IPS-NIHi11 (cell line): Measurements from ENCODE around the gene ZNF621.

ENCODE experiments used
- DNase-seq: peaks from one replicate; pipeline ENCODE4 v3.0.0; 2012; ENCODE audit warnings: mixed read lengths, low spot score

The ZNF621 gene

DNA sequence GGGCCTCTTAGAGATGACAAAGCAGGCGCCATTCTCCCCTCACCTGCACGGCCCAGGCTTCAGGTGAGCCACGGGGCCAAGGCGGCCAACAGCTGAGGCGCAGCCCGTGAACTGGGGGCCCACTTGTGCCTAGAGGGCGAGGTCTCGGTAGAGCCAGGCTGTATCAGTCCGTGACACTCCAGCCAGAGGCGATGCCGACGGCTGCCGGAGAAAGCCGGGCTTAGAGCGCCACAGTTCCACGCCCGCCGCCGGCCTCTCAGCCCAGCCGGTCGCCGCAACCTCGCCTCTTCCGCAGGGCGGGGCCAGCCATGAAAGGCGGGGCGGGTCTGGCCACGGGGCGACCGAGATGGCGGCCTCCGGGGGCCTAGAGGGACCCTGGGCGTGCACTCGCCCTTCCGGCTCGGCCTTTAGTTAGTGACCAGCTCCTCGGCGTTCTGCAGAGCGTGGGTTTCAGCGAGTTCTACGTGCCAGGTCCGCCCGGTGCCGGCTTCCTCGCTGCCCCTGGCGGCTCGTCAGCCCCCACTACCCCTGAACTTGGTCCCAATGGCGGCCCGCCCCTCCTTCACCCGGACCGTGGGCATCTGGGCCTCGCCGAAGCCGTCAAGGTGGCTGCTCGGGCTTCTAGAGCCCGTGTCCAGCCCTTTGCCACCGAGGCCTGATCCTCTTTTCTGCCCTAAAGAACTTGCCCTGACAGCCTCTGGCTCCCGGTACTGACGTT, at the start of gene ZNF621:
TSS of gene ZNF621 (plus strand) at position 393 of the 718 bp plus-strand sequence. CDS start 881 bp downstream, outside the sequence.
- peak; percentile 98 for DNase-seq

DNA sequence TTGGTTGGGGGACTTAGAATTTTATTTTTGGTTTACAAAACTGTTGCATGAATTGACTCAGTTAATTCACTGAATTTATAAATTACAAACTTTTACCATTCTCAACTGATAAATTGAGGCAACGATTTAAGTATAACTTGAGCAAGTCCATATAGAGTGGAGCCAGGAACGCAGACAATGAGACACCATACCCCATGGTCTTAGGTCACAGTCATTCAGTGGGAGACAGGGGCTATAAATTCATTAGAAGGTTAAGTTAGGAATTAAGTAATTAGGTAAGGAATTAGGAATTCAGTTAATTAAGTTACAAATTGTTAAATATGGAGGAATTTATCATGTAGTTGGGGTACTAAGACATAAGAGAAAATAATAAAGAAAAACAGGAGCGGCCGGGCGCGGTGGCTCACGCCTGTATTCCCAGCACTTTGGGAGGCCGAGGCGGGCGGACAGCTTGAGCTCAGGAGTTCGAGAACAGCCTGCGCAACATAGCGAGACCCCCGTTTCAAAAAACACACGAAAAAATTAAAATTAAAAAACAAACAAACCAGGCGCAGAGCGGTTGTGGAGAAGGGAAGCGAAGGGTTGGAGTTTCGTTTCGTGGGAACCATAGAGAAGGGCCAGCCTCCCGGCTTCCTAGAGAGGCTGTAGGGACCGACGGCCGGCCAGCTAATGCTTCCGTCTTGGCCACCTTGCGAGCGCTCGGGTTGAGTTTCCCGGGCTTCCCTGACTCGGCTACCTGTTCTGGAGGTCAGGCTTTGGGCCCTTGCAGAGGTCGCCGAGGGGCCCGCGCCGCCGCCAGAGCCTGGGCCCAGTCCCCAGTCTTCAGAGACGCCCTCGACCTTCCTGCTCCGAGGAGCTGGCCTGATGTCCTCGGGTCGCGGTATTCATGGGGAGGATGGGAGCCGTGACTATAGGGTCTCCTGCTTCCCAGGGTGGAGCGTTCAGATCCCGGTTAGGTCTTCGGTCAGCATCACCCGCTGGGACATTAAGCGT, 48.0 kb upstream of the ZNF621 start, which contains the start of gene ZNF619:
TSS of gene ZNF619 (plus strand) at position 645 of the 993 bp plus-strand sequence. CDS start 858 bp downstream, outside the sequence.
- peak; percentile 63 for DNase-seq

DNA sequence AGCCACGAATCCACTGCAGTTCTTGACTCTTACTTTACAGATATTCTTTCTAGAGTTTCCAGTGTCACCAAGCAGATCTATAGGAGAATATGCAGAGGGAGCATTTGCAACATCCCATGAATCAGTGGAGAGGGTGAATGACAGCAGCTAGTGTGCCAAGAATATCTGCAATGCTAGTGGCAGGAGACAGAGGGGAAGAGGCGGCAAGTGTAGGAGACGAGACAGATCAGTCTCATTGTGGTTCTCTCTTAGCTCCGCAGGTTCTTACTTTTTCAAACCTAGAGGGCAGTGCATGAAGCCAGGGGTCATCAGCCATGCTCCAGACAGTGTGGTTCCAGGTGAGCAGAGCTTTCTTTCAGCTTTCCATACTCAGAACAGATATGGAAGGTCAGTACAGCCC, 47.1 kb upstream of the ZNF621 start:
- no peak for DNase-seq

DNA sequence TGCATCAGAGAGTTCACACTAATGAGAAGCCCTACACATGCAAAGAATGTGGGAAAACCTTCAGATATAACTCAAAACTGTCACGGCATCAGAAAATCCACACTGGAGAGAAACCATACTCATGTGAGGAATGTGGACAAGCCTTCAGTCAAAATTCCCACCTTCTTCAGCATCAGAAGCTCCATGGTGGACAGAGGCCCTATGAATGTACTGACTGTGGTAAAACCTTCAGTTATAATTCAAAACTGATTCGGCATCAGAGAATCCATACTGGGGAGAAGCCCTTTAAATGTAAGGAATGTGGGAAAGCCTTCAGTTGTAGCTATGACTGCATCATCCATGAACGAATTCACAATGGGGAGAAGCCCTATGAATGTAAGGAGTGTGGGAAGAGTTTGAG, 37.6 kb upstream of the ZNF621 start:
- no peak for DNase-seq

DNA sequence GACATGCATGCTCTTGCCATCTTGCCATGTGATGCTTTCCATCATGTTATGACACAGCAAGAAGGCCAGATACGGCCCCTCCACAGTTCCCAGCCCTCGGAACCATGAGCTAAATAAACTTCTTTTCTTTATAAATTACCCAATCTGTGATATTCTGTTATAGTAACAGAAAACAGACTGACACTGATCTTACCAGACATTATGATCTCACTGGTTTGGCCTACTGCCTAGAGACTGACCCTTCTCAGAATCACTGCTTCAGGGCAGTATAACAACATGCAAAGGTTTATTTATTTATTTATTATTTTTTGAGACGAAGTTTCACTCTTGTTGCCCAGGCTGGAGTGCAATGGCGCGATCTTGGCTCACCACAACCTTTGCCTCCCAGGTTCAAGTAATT, 33.8 kb upstream of the ZNF621 start:
- DNase-seq = no peak

DNA sequence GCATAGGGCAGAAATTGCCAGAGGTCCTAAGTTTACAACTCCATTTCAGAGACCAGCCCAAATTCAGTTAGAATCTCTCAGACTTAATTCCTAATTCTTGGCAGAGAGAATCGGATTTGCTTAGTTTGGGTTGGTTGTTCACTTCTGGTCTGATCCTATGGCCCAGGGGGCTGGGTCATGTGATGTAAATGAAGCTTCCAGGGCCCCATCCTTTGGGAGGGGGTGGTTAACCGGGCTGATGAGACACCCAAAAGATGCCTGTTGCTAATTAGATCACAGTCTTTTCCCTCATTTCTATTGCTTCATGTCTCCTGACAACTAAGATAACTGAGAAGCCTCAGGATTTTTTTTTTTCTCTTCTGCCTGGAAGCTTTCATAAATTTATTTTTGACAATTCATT, 30.1 kb upstream of the ZNF621 start:
- no peak for DNase-seq

DNA sequence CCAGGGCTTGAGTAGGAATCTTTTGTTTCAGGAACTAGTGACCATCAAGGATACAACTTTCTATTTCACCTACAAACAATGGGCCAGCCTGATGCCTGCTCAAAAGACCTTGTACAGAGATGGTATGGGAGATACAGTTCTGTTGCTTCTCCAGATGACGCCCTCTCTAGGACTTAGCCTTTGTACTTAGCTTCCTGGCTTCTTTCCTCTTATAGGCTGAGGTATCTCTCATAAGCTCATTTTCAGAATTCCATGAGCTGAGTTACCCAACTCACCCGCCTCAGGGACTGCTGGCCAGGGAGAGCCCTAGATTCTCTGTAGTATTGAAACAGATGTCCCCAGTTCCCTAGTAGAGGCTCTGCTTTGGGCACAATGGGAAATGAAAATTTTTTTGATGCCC, 27.5 kb upstream of the ZNF621 start:
- no peak for DNase-seq

DNA sequence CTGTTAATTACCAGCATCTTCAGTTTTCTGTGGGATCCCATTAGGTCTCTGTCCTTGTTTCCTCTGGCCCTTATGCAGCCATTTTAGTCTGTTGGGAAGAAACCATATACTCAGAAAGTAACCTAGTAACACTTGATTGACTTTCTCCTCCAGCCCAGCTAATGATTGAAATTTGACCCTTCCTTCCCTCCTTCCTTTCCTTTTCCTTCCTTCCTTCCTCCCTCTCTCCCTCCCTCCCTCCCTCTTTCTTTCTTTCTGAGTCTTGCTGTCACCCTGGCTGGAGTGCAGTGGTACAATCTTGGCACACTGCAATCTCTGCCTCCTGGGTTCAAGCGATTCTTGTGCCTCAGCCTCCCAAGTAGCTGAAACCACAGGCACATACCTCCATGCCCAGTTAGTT, 24.8 kb upstream of the ZNF621 start:
- no peak for DNase-seq

DNA sequence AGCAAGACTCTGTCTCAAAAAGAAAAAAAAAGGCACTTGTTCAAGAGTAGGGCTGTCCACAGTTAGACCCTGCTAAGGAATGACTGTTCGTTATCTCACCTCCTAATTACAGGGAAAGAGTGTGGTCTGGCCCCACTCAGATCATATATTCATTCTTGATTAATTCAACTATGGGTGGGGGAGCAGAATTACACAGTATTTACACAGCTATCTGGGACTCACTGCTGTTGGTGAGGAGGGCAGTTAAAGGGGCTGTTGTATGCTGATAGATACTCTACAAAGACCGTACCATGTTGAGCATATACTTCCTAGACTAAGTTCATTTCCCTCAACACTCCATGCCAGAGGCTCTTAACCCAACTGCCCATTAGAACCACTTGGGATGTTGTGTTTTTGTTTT, 22.7 kb upstream of the ZNF621 start:
- no peak for DNase-seq

DNA sequence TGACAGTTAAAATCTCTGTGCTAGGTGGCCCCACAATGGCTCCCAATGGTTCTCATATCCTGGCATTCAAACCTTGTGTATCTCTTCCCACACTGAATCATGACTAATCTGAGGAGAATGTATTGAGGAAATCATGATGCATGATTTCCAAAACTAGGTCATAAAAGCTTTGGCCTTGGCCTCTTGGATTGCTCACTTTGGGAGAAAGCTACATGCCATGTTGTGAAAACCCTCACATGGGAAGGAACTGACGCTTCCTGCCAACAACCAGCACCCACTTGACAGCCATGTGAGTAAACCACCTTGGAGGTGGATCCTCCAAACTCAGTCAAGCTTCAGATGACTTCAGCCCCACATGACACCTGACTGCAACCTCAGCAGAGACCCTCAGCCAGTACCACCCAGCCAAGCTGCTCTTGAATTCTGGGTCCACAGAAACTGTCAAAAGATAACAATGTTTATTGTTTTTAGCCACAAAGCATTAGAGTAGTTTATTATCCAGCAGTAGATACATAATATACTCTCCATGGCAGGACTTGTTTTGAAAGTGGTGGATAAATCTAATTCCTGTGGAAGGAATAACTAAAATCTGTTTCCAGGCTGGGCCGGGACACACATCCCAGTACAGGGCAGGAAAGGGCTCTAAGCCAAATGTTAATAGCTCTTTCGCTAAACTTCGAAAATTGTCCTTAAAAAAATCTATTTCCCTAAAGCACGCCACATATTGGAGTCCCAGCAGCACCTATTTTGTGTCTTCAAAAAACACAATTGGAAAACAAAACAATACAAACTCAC, 19.9 kb upstream of the ZNF621 start:
- no peak for DNase-seq

DNA sequence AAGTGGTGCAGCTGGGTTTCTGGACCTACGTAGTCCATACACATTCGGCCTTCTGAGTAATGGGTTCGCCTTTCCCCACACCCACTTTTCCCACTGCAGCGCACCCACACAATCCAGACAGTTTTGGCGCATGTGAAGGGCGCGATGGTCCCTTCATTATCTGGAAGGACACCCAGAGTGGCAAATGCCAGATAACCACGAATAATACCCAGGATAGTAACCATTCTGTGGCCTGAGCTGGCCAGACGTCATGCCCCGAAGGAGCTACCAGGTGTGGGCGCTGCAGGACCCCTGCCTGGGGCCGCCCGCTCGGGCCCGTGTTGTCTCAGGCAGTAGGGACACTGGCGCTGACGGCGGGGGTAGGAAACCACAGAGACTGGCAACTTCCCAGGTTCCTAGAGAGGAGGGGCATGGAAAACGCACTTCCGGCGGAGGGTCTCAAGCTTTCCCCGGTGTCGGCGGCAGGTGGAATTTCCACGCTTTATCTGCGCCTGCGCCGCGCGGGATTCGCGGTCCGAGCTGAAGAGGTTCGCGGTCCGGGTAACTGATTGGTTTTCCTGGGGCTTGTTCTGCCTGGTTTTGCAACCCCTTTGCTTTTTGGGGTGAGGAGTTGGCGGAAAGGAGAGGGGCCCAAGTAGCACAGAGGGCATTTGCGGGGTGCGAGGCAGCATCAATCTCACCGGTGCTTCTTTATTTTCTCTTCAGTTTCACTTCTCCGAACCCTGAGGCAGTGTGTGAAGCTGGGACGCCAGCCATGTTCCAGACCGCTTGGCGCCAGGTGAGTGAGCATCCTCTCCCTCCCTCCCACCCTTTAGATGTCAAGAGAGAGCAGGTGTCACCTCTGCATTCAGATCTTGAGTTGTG, 18.9 kb upstream of the ZNF621 start, which contains the start of gene ZNF620:
TSS of gene ZNF620 (plus strand) at position 441 of the 864 bp plus-strand sequence. CDS start at position 755, 314 bp downstream.
- DNase-seq = peak; percentile 90

DNA sequence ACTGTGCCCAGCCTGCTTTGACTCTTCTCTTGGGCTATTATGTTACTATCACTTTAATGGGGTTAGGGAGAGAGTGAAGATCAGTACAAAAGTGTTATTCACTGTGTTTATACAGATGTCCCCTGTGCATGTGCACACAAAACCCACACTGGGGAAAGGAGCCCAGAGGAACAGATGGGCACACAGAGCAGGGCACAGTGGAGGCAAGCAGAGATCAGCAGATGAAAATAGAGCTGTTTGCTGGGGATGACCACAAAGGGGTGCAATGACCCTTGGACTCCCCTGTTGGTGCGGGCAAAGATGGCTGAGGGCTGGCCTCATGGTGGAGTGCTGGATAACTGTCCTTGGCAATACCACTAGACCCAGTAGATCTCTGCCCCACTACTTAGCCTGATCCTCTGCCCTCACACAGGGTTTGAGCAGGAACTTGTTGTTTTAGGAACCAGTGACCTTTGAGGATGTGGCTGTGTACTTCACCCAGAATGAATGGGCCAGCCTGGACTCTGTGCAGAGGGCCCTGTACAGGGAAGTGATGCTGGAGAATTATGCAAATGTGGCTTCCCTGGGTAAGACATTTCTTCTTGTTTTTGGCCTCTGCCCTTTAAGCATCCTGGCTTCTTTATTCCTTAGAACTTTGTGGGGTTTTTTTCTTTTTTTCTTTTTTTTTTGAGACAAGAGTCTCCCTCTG, 13.6 kb upstream of the ZNF621 start:
- DNase-seq = no peak

DNA sequence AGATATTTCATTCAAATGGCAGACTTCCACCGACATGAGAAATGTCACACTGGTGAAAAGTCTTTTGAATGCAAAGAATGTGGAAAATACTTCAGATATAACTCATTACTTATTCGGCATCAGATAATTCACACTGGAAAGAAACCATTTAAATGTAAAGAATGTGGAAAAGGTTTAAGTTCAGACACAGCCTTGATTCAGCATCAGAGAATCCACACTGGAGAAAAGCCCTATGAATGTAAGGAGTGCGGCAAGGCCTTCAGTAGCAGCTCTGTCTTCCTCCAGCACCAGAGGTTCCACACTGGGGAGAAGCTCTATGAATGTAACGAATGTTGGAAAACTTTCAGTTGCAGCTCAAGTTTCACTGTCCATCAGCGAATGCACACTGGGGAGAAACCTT, 8.6 kb upstream of the ZNF621 start:
- DNase-seq = no peak

DNA sequence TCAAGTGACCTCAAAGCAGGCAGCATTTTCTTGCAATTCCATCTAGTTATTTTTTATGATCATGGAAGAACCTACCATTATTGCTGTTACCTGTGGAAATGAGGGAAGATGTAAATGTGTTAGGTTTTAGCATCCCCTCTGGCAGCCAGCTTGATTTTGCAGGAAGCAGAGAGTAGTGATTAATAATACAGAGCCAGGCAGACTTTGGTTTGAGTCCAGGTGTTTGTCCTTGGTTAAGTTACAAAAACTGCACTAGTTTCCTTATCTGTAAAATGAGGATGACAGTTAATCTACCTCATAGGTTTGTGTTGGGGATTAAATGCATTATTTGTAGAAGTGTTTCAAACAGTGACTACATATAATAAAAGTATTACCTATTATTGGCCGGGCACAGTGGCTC, 6.7 kb upstream of the ZNF621 start:
- no peak for DNase-seq

DNA sequence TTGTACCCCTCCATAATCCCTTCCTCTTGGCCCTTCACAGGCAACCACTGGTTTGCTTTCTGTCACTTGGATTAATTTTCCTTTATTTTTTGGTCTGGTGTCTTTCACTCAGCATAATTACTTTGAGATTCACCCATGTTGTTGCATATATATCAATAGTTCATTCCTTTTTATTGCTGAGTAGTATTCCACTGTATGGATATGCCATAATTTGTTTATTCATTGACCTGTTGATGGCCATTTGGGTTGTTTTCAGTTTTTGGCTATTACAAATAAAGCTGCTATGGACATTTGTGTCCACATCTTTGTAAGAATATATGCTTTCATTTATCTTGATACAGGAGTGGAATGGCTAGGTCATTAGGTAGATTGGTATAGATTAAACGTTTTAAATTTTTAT, 5.9 kb upstream of the ZNF621 start:
- no peak for DNase-seq

DNA sequence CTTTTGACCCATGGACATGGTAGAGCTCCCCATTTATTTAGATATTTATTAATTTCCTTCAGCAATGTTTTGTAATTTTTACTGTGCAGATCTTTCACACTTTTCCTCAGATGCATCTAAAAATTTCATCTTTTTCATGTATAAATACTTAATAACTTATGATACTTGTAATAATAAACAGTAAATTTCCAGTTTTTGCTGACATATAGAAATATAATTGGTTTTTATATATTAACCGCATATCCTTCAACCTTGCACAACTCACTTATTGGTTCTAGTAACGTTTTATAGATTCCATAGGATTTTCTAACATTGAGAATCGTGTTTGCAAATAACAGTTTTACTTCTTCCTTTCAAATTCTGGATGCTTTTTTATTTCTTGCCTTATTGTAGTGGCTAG, 3.5 kb upstream of the ZNF621 start:
- DNase-seq = no peak

DNA sequence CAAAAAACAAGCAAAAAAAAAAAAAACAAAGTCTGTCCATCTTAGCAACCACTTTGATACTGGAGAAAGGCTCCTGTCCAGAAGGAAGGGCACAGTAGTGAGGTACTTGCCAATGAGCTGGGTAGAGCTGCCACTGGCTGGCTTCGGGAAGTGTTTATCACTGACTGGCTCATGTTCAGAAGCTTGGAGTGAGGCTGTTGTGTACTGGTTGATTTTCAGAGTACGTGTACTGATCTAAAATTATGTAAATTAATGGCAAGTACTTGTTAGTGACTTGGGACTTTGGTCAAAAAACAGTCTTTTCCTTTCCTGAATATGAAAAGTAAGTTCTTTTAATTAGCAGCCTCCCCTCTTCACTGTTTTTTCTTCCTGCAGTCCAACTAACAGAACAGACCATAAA, 979 bp upstream of the ZNF621 start:
- DNase-seq = no peak

DNA sequence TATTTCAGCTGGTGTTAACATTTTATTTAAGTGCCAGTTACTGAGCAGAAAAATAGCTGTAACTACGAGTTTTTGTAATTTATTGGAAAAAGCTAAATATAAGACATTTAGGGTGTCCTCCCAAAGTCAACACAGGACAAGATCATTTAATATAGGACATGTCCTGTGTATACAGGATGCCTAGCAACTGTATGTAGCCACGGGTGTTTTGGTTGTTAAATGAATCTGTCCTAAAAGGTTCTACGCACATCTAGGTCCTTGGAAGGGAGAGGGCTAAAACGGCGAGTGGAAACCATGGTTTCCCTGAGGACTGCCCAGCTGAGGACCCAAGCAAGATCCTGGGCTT, 565 bp upstream of the ZNF621 start:
- no peak for DNase-seq

DNA sequence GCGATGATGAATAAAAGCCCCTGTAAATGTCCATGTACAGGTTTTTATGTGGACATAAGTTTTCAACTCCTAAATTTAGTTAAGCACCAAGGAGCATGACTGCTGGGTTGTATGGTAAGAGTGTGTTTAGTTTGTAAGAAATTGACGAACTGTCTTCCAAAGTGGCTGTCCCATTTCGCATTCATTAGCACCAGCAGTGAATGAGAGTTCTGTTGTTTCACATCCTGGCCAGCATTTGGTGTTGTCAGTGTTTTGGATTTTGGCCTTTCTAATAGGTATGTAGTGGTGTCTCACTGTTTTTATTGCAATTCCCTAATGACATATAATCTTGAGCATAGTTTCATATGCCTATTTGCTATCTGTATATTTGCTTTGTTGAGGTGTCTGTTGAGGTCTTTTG, 3.7 kb downstream of the ZNF621 start:
- no peak for DNase-seq

DNA sequence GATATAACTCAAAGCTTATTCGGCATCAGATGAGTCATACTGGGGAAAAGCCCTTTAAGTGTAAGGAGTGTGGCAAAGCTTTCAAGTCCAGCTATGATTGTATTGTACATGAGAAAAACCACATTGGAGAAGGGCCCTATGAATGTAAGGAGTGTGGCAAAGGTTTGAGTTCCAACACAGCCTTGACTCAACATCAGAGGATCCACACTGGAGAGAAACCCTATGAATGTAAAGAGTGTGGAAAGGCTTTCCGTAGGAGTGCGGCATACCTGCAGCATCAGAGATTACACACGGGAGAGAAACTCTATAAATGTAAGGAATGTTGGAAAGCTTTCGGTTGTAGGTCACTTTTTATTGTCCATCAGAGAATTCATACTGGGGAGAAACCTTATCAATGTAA, 7.5 kb downstream of the ZNF621 start:
- DNase-seq = no peak

DNA sequence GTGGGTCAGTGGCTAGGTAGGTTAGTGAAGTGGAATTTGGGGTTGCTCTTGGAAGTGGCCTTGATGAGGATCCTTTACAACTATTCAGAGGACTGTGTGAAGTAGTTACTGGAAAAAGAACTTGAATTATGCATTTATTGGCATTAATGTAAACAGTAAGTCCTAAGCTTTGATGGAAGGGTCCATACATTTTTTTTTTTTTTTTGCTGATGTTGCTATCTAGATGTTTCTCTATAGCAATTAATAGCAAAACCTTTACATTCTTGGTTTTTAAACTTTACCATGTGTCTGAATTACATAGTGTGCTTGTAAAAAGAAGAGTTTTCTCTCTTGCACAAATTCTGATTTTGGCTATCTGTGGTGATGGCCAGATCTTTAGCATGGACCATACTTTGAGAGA, 9.5 kb downstream of the ZNF621 start:
- DNase-seq = no peak
